ENCODE results near the gene ATOSA.

ATOSA gene

DNA sequence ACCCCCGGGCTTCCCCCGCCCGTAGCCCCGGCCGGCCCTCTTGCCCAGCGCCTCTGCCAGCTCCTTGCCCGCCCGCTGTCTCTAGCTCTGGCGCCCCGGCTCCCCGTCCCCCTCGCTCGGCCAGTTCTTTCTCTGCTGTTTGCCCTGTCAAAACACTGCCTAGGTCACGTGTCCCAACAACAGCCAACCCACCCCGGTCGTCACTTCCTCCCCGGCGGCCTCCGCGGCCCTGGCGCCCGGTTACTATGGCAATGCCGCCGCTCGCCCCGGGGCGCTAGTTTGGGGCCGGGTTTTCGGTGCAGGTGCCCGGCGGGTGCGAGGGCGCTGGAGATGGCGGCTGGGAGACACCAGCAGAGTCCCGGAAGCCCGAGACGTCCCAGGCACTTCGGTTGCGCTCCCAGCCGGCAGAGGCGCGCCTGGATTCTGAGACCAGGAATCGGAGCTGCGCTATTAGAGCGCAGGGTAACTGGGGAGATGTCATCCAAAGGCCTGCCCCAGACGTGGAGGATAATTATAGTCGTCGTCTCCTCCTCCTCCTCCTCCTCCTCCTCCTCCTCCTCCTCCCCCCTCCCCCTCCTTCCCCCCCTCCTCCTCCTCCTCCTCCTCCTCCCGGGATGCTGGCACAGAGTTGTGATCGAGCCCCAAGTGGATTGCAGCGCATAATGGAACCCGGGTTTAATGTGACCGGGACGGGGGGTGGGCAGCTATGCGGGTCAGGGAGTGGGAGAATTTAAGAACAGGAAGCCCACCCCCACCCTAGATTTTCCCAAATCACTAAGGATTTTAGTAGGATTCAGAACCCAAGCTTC, at the start of gene ATOSA:
Gene ATOSA, minus strand, starts transcription at position 157 of the 809 bp plus-strand sequence. CDS start 1,367 bp downstream, outside the sequence.
- DNase-seq, result peak; percentile 68

- DNase-seq, result no peak
Observed at GRCh38 chr15:52728899-52729298, 49.7 kb upstream of the ATOSA start.

- DNase-seq, result no peak
Observed at GRCh38 chr15:52727815-52728214, 48.6 kb upstream of the ATOSA start.

DNA sequence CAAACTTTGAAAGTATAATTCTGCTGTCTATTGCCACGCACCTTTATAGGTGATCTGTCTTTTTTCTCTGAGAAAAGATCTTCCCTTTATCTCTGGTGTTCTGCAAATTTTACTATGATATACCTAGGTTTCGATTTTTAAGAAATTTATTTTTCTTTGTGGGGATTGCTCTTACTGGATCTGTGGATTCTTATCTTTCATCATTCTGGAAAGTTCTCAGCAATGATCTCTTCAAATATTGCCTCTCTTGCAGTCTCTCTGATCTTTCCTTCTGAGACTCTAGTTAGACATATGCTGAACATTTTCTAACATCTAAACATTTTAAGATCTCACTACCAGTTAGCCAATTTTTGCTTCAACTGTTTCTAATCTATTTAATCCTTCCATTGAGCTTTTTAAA, 47.0 kb upstream of the ATOSA start:
- no peak for DNase-seq

GRCh38 chr15:52718551-52718950, 39.4 kb upstream of the ATOSA start:
- no peak for DNase-seq

- DNase-seq, result no peak
Observed at GRCh38 chr15:52717924-52718323, 38.7 kb upstream of the ATOSA start.

DNA sequence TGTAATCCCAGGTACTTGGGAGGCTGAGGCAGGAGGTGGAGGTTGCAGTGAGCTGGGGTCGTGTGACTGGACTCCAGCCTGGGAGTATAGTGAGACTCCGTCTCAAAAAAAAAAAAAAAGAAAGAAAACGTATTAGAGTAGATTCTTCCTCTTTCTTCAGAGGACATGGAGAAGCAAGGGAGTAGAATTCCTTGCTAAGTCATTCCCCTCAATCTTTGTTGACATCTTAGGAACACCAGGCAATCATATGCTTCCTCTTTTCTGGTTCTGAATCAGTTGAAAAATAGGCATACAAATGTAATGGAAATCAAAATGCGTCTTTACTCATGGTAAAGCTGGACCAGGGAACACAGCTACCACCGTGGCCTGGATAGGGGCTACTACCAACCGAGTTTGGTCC, 38.3 kb upstream of the ATOSA start:
- DNase-seq, result no peak

GRCh38 chr15:52716536-52716935, 37.3 kb upstream of the ATOSA start:
- DNase-seq, result no peak

GRCh38 chr15:52715411-52715810, 36.2 kb upstream of the ATOSA start:
- DNase-seq, result no peak

DNA sequence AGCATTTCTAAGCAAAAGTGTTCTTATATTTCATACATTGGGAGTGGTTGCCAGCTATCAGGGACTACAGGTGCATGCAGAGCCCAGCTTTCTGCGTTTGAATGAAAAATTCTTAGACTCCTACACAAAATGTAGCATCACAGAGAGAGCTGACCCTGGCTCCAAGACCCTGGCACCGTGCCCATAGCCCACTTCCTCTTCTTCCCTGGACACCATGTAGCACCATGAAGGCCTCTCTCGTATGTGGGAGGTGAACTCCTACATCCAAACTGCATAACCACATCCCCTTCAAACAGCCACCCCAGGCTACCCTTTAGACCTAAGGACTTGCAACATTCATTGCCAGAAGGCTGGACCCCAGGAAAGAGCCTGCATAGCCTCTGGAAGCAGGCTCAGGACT, 35.8 kb upstream of the ATOSA start:
- DNase-seq, result no peak

DNA sequence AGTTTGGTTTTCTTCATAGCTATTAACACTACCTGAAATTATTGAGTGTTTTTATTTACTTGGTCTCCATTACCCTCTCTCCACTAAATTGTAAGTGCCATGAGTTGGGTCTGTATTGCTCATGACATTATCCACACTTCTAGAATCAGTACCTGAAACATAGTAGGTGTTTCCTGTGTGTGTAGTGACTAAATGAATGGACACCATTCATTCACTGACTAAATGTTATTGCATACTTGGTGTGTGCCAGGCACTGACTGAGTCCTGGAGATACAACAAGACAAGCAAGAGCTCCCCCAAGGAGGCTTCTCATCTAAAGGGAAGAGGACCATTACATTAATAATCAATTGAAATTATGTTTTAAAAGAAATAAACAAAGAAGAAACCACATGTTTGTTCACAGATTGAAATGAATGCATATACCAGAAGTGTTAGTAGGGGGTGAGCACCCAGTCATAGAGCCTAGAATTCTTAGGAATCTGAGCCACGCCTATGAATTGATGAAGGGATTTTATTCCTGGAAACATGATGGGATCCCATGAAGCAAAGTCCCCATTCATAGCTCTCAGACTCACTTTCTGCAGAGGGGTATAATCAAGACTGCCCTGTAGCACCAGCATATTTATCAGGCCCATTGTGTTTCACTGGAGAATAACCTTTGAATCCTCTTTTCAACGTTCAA, 31.7 kb upstream of the ATOSA start:
- peak; percentile 24 for DNase-seq

DNA sequence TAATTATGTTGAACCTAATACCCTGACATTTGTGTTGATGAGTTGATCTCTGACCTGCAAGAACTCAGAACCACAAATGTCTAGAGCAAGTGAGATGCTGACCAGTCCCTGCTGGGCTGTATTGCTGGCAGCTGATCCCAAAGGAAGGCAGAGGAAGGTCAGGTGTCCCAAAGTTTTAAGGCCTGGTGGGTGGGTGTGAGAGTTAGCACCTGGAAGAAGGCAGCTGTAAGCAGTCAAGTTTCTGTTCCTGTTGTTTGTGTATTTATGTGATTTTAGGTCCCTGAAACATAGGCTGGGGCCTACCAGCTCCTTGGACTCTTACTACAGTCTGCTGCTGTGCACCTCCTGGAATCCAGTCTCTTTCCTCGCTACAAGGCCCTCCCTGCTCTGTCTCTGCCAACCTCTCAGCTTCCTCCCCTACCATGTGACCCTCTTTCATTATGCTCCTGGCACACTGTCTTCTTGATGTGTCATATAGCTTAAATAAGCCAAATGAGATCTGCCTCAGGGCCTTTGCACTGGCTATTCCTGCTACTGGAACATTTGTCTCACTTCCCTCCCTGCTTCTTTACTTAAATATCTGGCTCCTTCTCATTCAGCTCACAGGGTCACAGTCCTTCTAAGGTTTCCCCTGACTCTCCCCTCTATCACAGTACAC, 31.0 kb upstream of the ATOSA start:
- DNase-seq, result no peak

DNA sequence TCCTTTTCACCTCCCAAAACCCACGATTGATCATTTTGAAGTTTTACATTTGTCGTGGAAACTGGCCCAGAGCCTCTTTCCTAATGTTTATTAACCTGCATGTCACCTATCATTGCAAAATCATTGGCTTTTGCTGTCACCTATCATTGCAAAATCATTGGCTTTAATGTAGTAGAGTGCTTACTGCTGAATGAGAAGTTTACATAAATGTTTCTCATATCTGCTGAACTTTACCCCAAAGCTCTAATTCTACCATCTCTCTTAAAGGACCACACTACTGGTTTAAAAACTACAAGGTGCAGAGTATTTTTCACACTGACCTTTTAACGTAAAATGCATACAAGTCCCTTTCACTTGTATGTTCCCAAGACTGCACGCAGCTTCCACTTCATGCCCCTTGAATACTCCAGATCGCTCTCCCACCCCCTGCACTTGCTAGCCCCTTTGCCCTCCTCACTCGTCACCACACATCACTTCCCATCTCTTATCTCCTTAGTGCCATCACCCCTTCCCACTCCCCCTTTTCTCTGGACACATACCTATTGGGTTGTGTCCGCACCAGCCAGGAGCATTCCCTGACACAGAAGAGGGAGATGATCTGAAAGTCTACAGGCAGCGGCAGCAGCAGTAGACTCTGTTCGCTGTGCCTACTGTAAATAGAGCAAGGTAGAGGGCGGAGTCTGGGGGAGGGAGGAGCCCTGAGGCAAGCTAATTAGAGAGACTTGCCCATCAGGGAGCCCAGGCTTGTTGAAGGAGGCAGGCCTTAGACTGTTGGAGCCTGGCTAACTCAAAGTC, 30.2 kb upstream of the ATOSA start:
- peak; percentile 56 for DNase-seq

DNA sequence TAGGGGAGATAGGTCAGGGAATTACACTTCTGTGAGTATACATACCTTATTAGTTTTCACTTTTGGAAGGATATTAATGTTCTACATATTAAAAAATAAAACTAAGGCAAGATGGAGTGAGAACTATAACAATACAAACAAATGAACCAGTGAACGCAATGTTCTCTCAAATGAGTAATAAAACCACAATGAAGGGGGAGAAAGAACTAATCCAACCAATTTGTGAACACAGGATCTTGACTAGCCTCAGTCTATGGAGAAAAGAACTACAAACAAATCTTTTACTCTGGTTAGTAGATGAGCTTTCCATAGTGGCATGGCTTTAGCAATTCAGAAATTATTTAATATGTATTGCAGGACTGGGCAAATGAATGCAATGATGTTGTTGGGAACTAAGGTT, 26.9 kb upstream of the ATOSA start:
- no peak for DNase-seq

DNA sequence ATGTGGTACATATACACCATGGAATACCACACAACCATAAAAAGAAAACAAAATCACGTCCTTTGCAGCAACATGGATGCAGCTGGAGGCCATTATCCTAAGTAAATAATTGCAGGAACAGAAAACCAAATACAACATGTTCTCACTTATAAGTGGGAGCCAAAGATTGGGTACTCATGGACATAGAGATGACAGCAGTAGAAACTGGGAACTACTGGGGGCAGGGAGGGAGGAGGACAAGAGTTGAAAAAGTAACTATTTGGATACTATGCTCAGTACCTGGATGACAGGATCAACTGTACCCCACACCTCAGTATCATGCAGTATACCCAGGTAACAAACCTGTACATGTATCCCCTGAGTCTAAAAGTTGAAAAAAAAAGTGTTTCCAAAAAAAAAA, 23.2 kb upstream of the ATOSA start:
- DNase-seq, result no peak

GRCh38 chr15:52699457-52699856, 20.3 kb upstream of the ATOSA start:
- no peak for DNase-seq

- no peak for DNase-seq
Observed at GRCh38 chr15:52698514-52698913, 19.3 kb upstream of the ATOSA start.

- no peak for DNase-seq
Observed at GRCh38 chr15:52697051-52697450, 17.9 kb upstream of the ATOSA start.

DNA sequence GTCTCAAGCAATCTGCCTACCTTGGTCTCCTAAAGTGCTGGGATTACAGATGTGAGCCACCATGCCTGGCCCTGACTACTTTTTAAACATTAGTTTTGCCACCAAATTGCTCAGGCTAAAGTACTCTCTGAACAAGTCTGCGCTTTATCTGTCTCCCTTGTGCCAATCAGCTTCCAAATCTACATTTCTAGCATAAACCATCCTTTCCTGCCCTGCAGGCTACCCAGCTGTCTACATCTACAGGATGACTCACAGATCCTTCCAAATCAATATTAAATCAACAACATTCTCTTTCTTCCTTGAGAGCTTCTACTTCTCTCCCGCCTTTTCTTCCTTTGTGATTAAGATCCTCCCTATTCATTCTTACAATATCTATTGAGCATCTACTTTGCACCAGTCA, 16.0 kb upstream of the ATOSA start:
- DNase-seq, result no peak

DNA sequence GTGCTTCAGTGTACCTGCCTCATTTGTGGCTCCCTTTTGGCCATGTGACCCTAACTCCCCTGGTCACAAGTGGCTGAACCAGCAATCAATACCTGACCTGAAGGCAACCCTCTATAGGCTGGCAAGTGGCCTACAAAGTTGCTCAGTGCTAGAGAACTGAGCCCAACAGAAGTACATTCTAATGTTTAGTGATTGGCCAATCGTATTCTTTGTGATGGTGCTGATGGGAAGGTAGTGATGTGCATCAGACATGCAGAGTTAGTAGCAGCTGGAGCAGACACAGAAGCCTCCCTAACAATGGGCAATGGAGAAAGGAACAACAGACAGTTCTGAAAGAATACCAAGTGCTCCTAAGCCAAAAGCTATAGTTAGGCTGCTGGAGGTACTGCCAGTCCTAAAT, 10.4 kb upstream of the ATOSA start:
- DNase-seq, result no peak

GRCh38 chr15:52683580-52683979, 4.4 kb upstream of the ATOSA start:
- DNase-seq, result no peak

DNA sequence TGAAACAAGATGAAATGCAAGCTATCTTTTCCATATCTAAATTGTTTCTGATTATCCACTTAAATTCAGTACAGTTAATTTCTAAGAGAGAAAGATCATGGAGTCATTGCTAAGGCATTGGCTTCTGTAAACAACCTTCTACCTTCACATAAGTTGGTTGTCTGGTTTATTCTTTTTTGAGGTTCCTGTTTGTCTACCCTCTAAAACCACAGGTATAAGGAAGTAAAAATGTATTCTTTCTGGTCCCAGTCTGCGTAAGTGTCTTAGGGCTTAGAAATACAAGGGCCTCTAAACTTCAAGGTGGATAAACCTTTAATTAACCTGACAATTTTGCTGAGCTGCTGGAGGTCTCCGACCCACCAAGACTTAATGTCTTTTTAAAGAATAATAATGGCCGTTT, 3.6 kb upstream of the ATOSA start:
- DNase-seq, result no peak

DNA sequence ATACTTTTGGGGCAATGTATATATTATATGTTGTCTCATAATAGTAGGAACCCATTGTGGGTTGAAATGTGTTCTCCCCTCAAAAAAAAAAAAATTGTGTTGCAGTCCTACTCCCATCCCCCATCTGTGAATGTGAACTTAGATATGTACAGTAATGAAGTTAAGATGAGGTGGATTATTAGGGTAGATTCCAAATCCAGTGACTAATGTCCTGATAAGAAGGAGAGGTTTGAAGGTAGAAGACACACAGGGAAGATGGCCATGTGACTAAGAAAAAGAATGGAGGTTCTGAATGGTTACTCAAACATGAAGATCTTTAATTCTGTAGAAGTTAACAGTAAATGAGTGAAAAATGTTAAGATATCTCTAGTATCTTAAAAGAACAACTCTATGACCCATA, 3.0 kb upstream of the ATOSA start:
- no peak for DNase-seq
